CD4-positive, alpha-beta memory T cell (primary cell): Measurements from ENCODE around the gene UGT1A1. TPM values are rescaled to one million over a fixed set of nuclear protein-coding genes. Genes with fewer than 3 reads are reported as not detected.
A peak's percentile ranks its signal among the peaks of the same experiment; 100 is the strongest.

ENCODE experiments used
- CTCF ChIA-PET: fragments of 350-600 bp; sonication (Branson Sonifier 250); formaldehyde crosslinking; loops from one replicate; lab custom pipeline; 2021; ENCODE audit warnings: inconsistent platforms; ENCODE audit not compliant: partially characterized antibody; lab: Charles Lee
- POLR2A ChIA-PET: fragments of 350-600 bp; sonication (Branson Sonifier 250); formaldehyde crosslinking; loops from one replicate; lab custom pipeline; 2021; ENCODE audit not compliant: partially characterized antibody; lab: Charles Lee
- DNase-seq, 5 donors: peaks; one replicate each; pipeline versions ENCODE4 v3.0.0 to v3.0.0-alpha.2; 2020 to 2022; ENCODE audit warnings: mixed read lengths in 1 of 5
- H3K27ac ChIP-seq: one replicate; pipeline ENCODE4 v1.7.0; 2013; ENCODE audit warnings: low read depth, low read length
- H3K27me3 ChIP-seq: 2 replicates; pipeline ENCODE4 v1.7.0; 2013; ENCODE audit warnings: mild to moderate bottlenecking, low read length, moderate library complexity; ENCODE audit not compliant: insufficient read depth
- H3K36me3 ChIP-seq: 2 replicates; pipeline ENCODE4 v1.7.0; 2013; ENCODE audit warnings: mild to moderate bottlenecking, low read length, moderate library complexity; ENCODE audit not compliant: insufficient read depth
- H3K4me1 ChIP-seq: 2 replicates; pipeline ENCODE4 v1.7.0; 2013; ENCODE audit warnings: mild to moderate bottlenecking, low read length, moderate library complexity; ENCODE audit not compliant: insufficient read depth
- H3K4me3 ChIP-seq, 2 donors: one replicate each; pipeline ENCODE4 v1.7.0; 2013; ENCODE audit warnings: low read length in 2 of 2, mild to moderate bottlenecking in 1 of 2
- H3K9me3 ChIP-seq, 2 donors: one replicate each; pipeline ENCODE4 v1.7.0; 2013; ENCODE audit warnings: low read length in 2 of 2, control low read depth in 1 of 2; ENCODE audit not compliant: control insufficient read depth in 1 of 2
- H3K27ac Mint-ChIP-seq, 7 donors: one replicate each; pipeline ENCODE4 v1.8.0; 2020 to 2021; ENCODE audit warnings: mixed read lengths in 7 of 7, mild to moderate bottlenecking in 6 of 7, inconsistent platforms in 3 of 7, moderate library complexity in 3 of 7
- H3K27me3 Mint-ChIP-seq, 2 donors: one replicate each; pipeline ENCODE4 v1.8.0; 2020 to 2021; ENCODE audit warnings: mixed read lengths in 2 of 2
- H3K36me3 Mint-ChIP-seq, 2 donors: one replicate each; pipeline ENCODE4 v1.8.0; 2020 to 2021; ENCODE audit warnings: mixed read lengths in 2 of 2, inconsistent platforms in 1 of 2, mild to moderate bottlenecking in 1 of 2
- H3K4me1 Mint-ChIP-seq, 4 donors: one replicate each; pipeline ENCODE4 v1.8.0; 2020 to 2021; ENCODE audit warnings: mixed read lengths in 4 of 4, mild to moderate bottlenecking in 1 of 4
- H3K4me3 Mint-ChIP-seq, 8 donors: one replicate each; pipeline ENCODE4 v1.8.0; 2020 to 2021; ENCODE audit warnings: mixed read lengths in 8 of 8, mild to moderate bottlenecking in 7 of 8, moderate library complexity in 6 of 8, inconsistent platforms in 3 of 8
- H3K9me3 Mint-ChIP-seq, 8 donors: one replicate each; pipeline ENCODE4 v1.8.0; 2020 to 2021; ENCODE audit warnings: mixed read lengths in 8 of 8, mild to moderate bottlenecking in 5 of 8, inconsistent platforms in 3 of 8, moderate library complexity in 1 of 8
- intact Hi-C: fragments of 100-400 bp; cut with micrococcal nuclease; formaldehyde crosslinking; loops from one replicate; pipeline ENCODE4 v1.15.1; 2023
- polyA plus RNA-seq, 2 donors: library from polyadenylated mRNA; unstranded; fragments of 300-500 nt; fragmentation: Illumina TruSeq; gene quantifications; one replicate each; pipeline ENCODE4 v1.2.3, GENCODE V29; 2021
- total RNA-seq, 2 experiments: library from RNA; stranded (reverse); gene quantifications; one replicate each; pipeline ENCODE4 v1.2.3, GENCODE V29; 2021

UGT1A1 gene
- total and polyA plus RNA-seq, 4 experiments from 2014 or later: not detected

DNA sequence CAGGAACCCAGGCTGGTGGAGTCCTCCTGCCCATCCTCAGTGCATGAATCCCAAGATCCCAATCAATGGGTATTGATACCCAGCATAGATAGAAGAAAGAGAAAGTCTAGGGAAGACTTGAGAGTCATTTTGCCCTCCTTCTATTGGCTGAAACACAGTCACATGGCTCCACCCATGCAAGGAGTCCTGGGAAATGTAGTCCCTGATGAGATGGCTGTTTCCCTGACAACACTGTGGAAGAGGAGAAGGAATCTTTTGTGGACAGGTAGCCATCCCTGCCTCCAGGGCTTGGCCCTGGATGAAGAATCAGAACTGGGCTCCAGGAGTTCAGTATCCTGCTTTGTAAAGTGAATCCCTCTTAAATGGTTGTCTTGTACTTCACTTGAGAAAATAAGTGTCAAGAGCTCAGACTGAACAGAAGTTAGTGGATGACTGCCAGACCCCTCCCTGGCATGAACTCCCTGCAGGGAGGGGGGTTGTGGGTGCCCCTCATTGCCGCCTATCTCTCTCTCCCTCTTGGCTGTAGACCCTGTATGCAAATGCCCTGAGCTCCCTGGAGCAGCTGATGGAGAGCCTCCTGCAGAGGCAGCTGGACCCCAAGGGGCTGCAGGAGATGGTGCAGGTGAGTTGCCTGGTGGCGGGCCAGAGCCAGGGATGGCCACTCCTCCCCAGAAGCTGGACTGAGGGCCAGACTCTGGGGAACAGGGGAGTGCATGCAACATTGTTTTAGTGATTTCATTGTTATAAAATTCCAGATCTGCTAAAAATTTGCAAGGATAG lies 54.2 kb downstream of the UGT1A1 start:
- Histone ChIP-seq H3K9me3 (no peaks in the 10 kb centered on the region), H3K36me3 (no peaks in the 10 kb centered on the region), H3K4me1 (no peaks in the 10 kb centered on the region), H3K27ac (no peak overlapping the region), H3K4me3 (no peak overlapping the region), H3K27me3 (no peaks in the 10 kb centered on the region)
- intact Hi-C loops: no loop called here
- Mint-ChIP-seq H3K36me3 (no peaks in the 10 kb centered on the region), H3K9me3 (no peaks in the 10 kb centered on the region), H3K4me1 (no peaks in the 10 kb centered on the region), H3K27ac (no peak overlapping the region), H3K4me3 (no peak overlapping the region), H3K27me3 (peaks cover 2 to 13% of the 10 kb centered on the region in 2 donors)
- POLR2A ChIA-PET: no interaction called here
- no peak for DNase-seq
- CTCF ChIA-PET: no interaction called here

DNA sequence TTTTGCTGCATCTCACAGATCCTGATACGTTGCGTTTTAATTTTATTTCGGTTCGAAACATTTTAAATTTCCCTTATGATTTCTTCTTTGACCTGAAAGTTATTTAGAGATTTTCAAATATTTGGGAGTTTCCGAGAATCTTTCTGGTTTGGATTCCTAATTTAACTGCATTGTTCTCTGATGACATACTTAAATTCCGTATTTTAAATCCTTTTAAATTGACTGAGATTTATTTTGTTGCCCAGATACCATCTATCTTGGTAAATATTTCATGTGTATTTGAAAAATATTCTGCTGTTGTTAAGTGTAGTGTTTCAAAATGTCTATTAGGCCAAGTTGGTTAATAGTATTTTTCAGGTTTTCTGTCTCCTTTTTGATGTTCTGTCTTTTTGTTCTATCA lies 55.8 kb downstream of the UGT1A1 start:
- H3K4me1 Mint-ChIP-seq: no peaks in the 10 kb centered on the region
- POLR2A ChIA-PET: no interaction called here
- CTCF ChIA-PET: no interaction called here

GRCh38 chr2:233816334-233816733 lies 56.3 kb downstream of the UGT1A1 start:
- ChIA-PET CTCF (no interaction called here), POLR2A (no interaction called here)
- Histone ChIP-seq H3K4me1 (no peaks in the 10 kb centered on the region), H3K27me3 (no peaks in the 10 kb centered on the region), H3K4me3 (no peak overlapping the region), H3K9me3 (no peaks in the 10 kb centered on the region), H3K36me3 (no peaks in the 10 kb centered on the region), H3K27ac (no peak overlapping the region)
- H3K36me3 Mint-ChIP-seq: no peaks in the 10 kb centered on the region
- DNase-seq: no peak
- intact Hi-C loops: no loop called here
- H3K4me1 Mint-ChIP-seq: no peaks in the 10 kb centered on the region
- no peak overlapping the region for H3K4me3 Mint-ChIP-seq
- H3K27me3 Mint-ChIP-seq: peaks cover 0 to 11% of the 10 kb centered on the region in 2 donors
- no peaks in the 10 kb centered on the region for H3K9me3 Mint-ChIP-seq
- no peak overlapping the region for H3K27ac Mint-ChIP-seq

More for the DNA sequence above, 55.8 kb downstream of the UGT1A1 start:
- Histone ChIP-seq H3K9me3 (no peaks in the 10 kb centered on the region), H3K36me3 (no peaks in the 10 kb centered on the region), H3K27ac (no peak overlapping the region), H3K27me3 (no peaks in the 10 kb centered on the region), H3K4me1 (no peaks in the 10 kb centered on the region), H3K4me3 (no peak overlapping the region)
- H3K27me3 Mint-ChIP-seq: peaks cover 0 to 11% of the 10 kb centered on the region in 2 donors
- no peak for DNase-seq
- no peak overlapping the region for H3K4me3 Mint-ChIP-seq
- no peaks in the 10 kb centered on the region for H3K36me3 Mint-ChIP-seq
- H3K9me3 Mint-ChIP-seq: no peaks in the 10 kb centered on the region
- no peak overlapping the region for H3K27ac Mint-ChIP-seq
- intact Hi-C loops: no loop called here

GRCh38 chr2:233816771-233817170 lies 56.7 kb downstream of the UGT1A1 start:
- Histone ChIP-seq H3K4me1 (no peaks in the 10 kb centered on the region), H3K4me3 (no peak overlapping the region), H3K36me3 (no peaks in the 10 kb centered on the region), H3K9me3 (no peaks in the 10 kb centered on the region), H3K27ac (no peak overlapping the region), H3K27me3 (no peaks in the 10 kb centered on the region)
- Mint-ChIP-seq H3K27me3 (peaks cover 0 to 11% of the 10 kb centered on the region in 2 donors), H3K9me3 (no peaks in the 10 kb centered on the region), H3K27ac (no peak overlapping the region), H3K4me3 (no peak overlapping the region), H3K36me3 (no peaks in the 10 kb centered on the region), H3K4me1 (no peaks in the 10 kb centered on the region)
- ChIA-PET POLR2A (no interaction called here), CTCF (no interaction called here)
- intact Hi-C loops: no loop called here
- no peak for DNase-seq

DNA sequence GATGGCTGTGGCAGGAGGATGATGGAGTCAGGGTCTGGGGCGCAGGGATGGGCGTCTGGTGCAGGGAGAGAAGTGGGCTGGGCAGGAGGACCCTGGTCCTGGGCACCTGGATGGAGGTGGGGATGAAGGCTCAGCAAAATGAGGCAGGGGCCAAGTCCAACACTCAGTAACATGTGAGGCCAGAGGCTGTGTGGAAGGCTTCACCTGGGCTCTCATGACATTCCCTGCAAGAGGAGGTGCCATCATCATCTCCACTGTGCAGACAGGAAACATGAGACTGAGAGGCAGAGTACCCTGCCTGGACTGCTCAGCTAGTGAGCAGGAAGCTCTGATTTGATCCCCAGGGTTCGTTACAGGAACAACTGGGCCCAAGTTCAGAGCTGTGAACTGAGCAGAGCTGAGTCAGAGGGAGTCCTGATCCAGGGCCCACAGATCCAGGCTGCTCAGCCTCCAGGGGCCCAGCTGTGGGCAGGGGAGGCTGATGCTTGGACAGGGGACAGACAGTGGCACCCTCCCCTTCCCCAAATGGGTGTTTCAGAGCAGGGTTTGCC lies 57.4 kb downstream of the UGT1A1 start:
- no peaks in the 10 kb centered on the region for H3K27me3 ChIP-seq
- H3K27me3 Mint-ChIP-seq: peaks cover 0 to 11% of the 10 kb centered on the region in 2 donors
- intact Hi-C loops: no loop called here
- ChIA-PET POLR2A (no interaction called here), CTCF (no interaction called here)
- no peak for DNase-seq
- H3K9me3 ChIP-seq: no peaks in the 10 kb centered on the region
- no peak overlapping the region for H3K4me3 ChIP-seq
- H3K9me3 Mint-ChIP-seq: no peaks in the 10 kb centered on the region
- H3K4me1 Mint-ChIP-seq: no peaks in the 10 kb centered on the region
- H3K27ac Mint-ChIP-seq: peak overlapping the region in 1 of 7 donors; percentile 74
- H3K36me3 Mint-ChIP-seq: no peaks in the 10 kb centered on the region
- no peaks in the 10 kb centered on the region for H3K4me1 ChIP-seq
- no peak overlapping the region for H3K4me3 Mint-ChIP-seq
- no peaks in the 10 kb centered on the region for H3K36me3 ChIP-seq
- H3K27ac ChIP-seq: no peak overlapping the region

DNA sequence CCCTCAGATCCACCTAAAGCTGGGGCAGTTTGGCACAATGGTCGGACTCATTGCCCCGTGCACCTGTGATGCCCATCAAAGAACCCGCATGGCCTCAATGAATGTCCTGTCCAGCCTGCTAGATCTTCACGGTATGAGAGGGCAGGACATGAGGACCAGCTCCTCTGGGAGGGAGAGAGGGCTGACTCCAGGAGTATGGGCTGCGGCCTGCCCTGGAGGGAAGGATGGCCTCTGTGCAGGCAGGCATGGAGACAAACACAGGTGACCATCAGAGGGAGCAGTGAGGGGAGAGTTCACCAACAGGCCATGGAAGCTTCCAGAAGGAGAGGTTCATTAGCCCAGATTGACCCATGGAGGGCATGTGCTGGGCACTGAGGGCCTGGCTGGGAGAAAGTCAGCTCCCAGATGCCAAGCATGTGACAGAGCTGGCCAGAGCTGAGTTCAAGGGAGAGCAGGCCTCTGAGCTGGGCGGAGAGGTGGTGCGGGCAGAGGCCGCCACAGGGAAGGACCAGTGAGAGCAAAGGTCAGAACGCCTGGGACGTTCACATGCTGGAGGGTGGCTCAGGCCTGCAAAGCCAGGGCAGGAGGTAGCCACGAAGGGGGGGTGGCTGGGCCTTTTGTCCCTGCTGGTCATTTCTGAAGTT lies 58.0 kb downstream of the UGT1A1 start:
- H3K4me1 Mint-ChIP-seq: no peaks in the 10 kb centered on the region
- no peak for DNase-seq
- no peaks in the 10 kb centered on the region for H3K27me3 ChIP-seq
- no peaks in the 10 kb centered on the region for H3K9me3 Mint-ChIP-seq
- no peaks in the 10 kb centered on the region for H3K4me1 ChIP-seq
- peak overlapping the region in 1 of 7 donors; percentile 57 for H3K27ac Mint-ChIP-seq
- CTCF ChIA-PET: no interaction called here
- no peaks in the 10 kb centered on the region for H3K36me3 Mint-ChIP-seq
- POLR2A ChIA-PET: no interaction called here
- intact Hi-C loops: no loop called here
- no peak overlapping the region for H3K4me3 Mint-ChIP-seq
- H3K27me3 Mint-ChIP-seq: peaks cover 0 to 11% of the 10 kb centered on the region in 2 donors
- H3K27ac ChIP-seq: no peak overlapping the region
- no peaks in the 10 kb centered on the region for H3K36me3 ChIP-seq
- no peaks in the 10 kb centered on the region for H3K9me3 ChIP-seq
- H3K4me3 ChIP-seq: no peak overlapping the region

DNA sequence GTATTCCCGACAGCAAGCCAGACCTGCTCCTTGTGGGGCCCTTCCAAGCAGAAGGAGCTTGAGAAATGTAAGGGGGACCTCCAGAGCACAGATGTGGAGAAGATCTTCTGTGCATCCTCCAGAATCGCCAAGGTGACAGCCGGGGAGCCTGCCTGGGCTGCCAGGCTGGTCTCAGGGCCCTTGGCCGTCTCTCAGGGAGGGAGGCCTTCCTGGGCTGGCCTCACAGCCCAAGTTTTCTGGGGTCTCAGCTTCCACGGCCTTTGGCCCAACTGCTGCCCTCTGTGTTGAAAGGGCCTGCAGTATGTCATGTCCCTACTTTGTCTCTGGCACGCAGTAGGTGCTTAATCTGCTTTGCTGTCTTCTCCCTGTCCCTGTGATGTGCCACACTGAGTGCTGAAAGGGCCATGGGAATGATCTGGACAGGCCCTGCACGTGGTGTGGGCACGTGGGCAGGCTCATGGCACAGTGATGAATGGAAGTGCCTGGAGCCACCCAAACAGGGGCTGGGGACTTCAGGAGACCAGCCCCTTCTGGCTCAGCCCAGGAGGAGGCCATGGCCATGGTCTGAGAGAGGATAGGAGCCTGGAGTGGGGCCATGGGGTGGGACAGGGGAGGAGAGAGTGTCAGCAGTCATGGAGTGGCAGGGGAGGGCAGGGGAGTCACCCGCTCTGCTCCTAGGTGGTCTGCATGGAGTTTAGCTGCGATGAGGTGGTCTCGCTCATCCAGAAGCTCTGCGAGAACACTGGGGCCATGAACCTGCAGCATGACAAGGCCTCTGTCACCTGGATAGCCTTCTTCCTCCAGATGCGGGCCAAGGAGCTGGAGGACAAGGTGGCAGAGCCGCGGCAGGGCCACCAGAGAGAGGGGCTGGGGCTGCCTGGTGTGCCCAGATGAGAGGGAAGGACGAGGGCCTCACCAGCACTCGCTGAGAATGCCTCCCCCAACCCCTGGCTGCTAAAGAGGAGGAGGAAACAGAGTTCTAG lies 58.9 kb downstream of the UGT1A1 start:
- no peaks in the 10 kb centered on the region for H3K9me3 ChIP-seq
- H3K27ac Mint-ChIP-seq: no peak overlapping the region
- H3K4me1 ChIP-seq: no peaks in the 10 kb centered on the region
- no peaks in the 10 kb centered on the region for H3K4me1 Mint-ChIP-seq
- peaks cover 1 to 11% of the 10 kb centered on the region in 2 donors for H3K27me3 Mint-ChIP-seq
- intact Hi-C loops: no loop called here
- ChIA-PET POLR2A (no interaction called here), CTCF (no interaction called here)
- no peak overlapping the region for H3K4me3 Mint-ChIP-seq
- no peak for DNase-seq
- no peaks in the 10 kb centered on the region for H3K9me3 Mint-ChIP-seq
- H3K27ac ChIP-seq: no peak overlapping the region
- no peaks in the 10 kb centered on the region for H3K36me3 ChIP-seq
- H3K27me3 ChIP-seq: no peaks in the 10 kb centered on the region
- H3K4me3 ChIP-seq: no peak overlapping the region
- no peaks in the 10 kb centered on the region for H3K36me3 Mint-ChIP-seq
